Measurements from ENCODE around the gene WDR27. TPM values are rescaled to one million over a fixed set of nuclear protein-coding genes. Genes with fewer than 3 reads are reported as not detected.
"Not testable (repeated sequence)": the region's sequence is repeated elsewhere in the genome, so short reads cannot be mapped to it uniquely, and the experiment has no call there.

The WDR27 gene
- total RNA-seq, 1 donor from 2014 or later: 27.2 TPM

DNA sequence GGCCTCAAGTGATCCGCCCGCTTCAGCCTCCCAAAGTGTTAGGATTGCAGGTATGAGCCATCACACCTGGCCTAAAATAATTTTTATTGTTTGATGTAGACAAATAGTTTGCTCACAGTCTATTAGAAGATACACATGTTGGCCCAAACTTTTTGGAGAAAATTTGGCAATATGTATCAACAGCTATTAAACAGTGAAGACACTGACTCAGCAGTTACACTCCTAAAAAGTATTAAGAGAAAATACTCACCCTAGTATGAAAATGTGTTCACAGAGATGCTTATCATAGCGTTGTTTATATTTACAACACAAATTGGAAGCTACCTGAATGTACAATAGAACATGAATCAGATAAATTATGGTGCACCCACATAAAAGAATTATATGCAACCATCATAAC, 173.1 kb downstream of the WDR27 start:
- TF ChIP-seq, protein P1, sequence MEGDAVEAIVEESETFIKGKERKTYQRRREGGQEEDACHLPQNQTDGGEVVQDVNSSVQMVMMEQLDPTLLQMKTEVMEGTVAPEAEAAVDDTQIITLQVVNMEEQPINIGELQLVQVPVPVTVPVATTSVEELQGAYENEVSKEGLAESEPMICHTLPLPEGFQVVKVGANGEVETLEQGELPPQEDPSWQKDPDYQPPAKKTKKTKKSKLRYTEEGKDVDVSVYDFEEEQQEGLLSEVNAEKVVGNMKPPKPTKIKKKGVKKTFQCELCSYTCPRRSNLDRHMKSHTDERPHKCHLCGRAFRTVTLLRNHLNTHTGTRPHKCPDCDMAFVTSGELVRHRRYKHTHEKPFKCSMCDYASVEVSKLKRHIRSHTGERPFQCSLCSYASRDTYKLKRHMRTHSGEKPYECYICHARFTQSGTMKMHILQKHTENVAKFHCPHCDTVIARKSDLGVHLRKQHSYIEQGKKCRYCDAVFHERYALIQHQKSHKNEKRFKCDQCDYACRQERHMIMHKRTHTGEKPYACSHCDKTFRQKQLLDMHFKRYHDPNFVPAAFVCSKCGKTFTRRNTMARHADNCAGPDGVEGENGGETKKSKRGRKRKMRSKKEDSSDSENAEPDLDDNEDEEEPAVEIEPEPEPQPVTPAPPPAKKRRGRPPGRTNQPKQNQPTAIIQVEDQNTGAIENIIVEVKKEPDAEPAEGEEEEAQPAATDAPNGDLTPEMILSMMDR (conservative IDR thresholded peaks at IDR 0.05; ENCODE audit: low read depth, low read length): no peak
- DNase-seq (ENCODE audit: low read depth): no peak
- no peak overlapping the region for H3K4me3 ChIP-seq (ENCODE audit: low read depth, low read length)

DNA sequence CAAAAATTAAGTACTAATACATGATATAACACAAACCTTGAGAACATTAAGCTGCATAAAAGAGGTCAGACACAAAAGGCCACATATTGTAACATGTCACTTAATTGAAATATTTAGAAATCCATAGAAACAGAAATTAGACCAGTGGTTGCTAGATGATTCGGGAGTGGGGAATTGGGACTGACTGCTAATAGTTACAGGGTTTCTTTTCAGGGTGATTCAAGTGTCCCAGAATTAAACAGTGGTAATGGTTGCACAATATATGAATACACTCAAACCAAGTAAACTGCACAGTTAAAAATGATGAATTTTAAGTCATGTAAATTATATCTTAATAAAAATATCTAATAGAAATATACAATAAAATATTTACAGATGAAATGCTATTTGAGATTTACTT, 174.5 kb downstream of the WDR27 start:
- H3K4me3 ChIP-seq (ENCODE audit: low read depth, low read length): no peak overlapping the region
- no peak for DNase-seq (ENCODE audit: low read depth)
- TF ChIP-seq, protein P1 (conservative IDR thresholded peaks at IDR 0.05; ENCODE audit: low read depth, low read length): no peak

DNA sequence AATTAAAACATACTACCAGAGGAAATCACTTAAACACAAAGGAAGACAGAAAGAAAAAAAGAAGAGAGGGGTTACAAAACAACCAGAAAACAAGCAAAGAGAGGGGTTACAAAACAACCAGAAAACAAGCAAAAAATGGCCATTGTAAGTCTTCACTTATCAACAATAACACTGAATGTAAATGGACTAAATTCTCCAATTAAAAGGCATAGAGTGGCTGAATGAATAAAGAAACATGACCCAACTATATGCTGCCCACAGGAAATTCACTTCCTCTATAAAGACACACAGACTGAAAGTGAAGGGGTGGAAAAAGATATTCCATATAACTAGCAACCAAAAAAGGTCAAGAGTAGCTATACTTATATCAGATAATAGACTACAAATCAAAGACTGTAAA, 180.0 kb downstream of the WDR27 start:
- no peak for DNase-seq (ENCODE audit: low read depth)
- no peak overlapping the region for H3K4me3 ChIP-seq (ENCODE audit: low read depth, low read length)
- TF ChIP-seq, protein P1 (conservative IDR thresholded peaks at IDR 0.05; ENCODE audit: low read depth, low read length): no peak

DNA sequence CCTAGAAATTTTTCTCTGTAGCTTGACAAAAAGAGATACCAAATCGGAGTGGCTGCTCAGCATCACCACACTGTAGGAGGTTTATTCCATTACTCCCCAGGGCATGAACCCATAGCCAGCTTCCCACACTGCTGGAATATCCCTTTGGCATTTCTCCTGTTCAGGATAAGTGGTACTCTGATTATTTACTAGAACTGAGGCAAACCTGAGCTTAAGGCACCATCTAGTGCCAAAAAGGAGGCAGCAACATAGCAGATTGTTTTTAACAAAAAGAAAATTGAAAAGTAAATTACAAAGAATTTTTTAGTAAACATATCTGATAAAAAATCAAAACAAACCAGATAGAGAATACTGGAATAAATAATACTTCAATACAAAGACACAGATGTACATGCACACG, 181.7 kb downstream of the WDR27 start:
- no peak for DNase-seq (ENCODE audit: low read depth)
- TF ChIP-seq, protein P1 (conservative IDR thresholded peaks at IDR 0.05; ENCODE audit: low read depth, low read length): peak; percentile 56
- H3K4me3 ChIP-seq (ENCODE audit: low read depth, low read length): no peak overlapping the region

DNA sequence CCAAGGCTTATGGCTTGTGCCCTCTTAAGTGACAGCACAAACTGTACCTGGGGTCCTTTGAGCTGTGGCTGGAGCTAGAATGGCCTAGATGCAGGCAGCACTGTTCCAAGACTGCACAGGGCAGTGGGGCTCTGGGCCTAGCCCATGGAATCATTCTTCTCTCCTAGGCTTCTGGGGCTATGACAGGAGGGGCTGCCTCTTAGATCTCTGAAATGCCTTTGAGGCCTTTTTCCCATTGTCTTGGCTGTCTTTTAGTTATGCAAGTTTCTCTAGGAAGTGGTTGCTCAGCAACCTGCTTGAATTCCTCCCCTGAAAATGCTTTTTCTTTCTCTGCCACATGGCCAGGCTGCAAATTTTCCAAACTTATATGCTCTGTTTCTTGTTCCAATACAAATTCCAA, 183.4 kb downstream of the WDR27 start:
- H3K4me3 ChIP-seq (ENCODE audit: low read depth, low read length): no peak overlapping the region
- no peak for DNase-seq (ENCODE audit: low read depth)
- TF ChIP-seq, protein P1 (conservative IDR thresholded peaks at IDR 0.05; ENCODE audit: low read depth, low read length): no peak

DNA sequence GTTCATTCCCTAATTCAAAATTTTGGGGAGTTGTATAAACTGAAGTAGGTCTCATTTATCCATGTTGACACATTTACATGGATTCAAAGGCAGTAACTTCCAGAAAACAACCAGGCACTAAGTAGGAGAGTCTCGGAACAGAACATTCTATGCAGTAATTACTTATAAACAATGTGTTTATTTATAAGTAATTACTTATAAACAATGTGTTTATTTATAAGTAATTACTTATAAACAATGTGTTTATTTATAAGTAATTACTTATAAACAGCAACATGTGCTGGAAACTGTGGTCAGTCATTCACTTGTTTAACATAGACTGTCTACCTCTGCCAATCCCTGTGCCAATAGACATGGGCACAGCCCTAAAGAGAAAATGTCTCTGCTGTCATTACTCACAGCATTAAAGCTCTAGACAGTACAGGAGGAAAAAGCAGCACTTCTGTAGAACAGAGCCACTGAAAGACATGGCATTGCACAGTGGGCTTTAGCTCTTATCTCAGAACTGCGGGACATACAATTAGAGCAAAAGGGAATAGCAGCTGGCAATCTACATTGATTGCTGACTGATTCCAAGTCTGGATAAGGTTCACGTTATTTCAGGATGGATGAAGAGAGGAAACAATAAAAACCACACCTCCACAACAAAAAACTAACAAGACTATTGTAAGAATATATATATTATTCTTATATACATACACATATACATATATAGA, 188.2 kb downstream of the WDR27 start:
- no peak overlapping the region for H3K4me3 ChIP-seq (ENCODE audit: low read depth, low read length)
- TF ChIP-seq, protein P1 (conservative IDR thresholded peaks at IDR 0.05; ENCODE audit: low read depth, low read length): no peak

DNA sequence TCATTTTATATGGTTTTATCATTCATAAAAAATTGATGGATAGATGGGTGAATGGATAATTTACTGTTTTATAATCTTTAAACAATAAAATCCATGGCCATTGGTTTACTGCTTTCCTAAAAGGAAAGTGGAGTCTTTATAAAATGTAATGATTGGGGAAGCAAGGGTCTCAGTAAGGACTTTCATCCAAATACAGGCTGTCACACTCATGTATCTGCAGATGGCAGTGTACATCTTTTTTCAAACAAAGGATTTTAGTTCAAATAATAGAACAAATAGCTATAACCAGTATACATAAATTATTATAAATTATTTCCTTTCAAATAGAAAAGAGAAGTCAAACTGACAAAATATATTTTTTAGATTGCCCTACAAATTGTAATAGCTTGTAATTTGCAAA, 190.0 kb downstream of the WDR27 start:
- DNase-seq (ENCODE audit: low read depth); H3K4me3 ChIP-seq (ENCODE audit: low read depth, low read length): not testable (repeated sequence)
- TF ChIP-seq, protein P1 (conservative IDR thresholded peaks at IDR 0.05; ENCODE audit: low read depth, low read length): peak; percentile 22

More for the DNA sequence above, 188.2 kb downstream of the WDR27 start:
- no peak for DNase-seq (ENCODE audit: low read depth)
